NCI-H1048 (cell line): Measurements from ENCODE around the gene HS1BP3.

Experiments used
- DNase-seq: peaks from one replicate; lab custom pipeline; 2025; lab: John Stamatoyannopoulos, UW

Gene HS1BP3

GRCh38 chr2:20599001-20599600 is 51.8 kb downstream of the HS1BP3 start:
- DNase-seq = no peak

- DNase-seq = no peak
These were observed 53.1 kb downstream of the HS1BP3 start for GRCh38 chr2:20597860-20598183.

- DNase-seq = no peak
These were observed 53.7 kb downstream of the HS1BP3 start for GRCh38 chr2:20596973-20597859.

GRCh38 chr2:20596193-20596972 is 54.5 kb downstream of the HS1BP3 start:
- no peak for DNase-seq

GRCh38 chr2:20595439-20596192 is 55.3 kb downstream of the HS1BP3 start:
- DNase-seq = no peak

GRCh38 chr2:20594957-20595356 is 55.9 kb downstream of the HS1BP3 start:
- DNase-seq = no peak

GRCh38 chr2:20594048-20594750 is 56.7 kb downstream of the HS1BP3 start:
- DNase-seq = no peak

- no peak for DNase-seq
These were observed 57.5 kb downstream of the HS1BP3 start for GRCh38 chr2:20593072-20594034.

- DNase-seq = no peak
These were observed 58.5 kb downstream of the HS1BP3 start for GRCh38 chr2:20592106-20593071.

GRCh38 chr2:20590704-20591515 is 60.0 kb downstream of the HS1BP3 start:
- no peak for DNase-seq

- DNase-seq = no peak
These were observed 60.8 kb downstream of the HS1BP3 start for GRCh38 chr2:20589975-20590703.

GRCh38 chr2:20588918-20589871 is 61.7 kb downstream of the HS1BP3 start:
- no peak for DNase-seq

GRCh38 chr2:20585710-20586594 is 64.9 kb downstream of the HS1BP3 start:
- DNase-seq = no peak

GRCh38 chr2:20585359-20585709 is 65.6 kb downstream of the HS1BP3 start:
- DNase-seq = no peak
